GM12874 (cell line): ENCODE data around the gene HPCAL1.

Experiments used
- CTCF ChIP-seq: IDR thresholded peaks from 2 replicates; pipeline ENCODE4 v1.5.1; 2011; ENCODE audit warnings: low read depth, mild to moderate bottlenecking, control low read depth, low read length, moderate library complexity; ENCODE audit not compliant: insufficient read depth

The HPCAL1 gene

GRCh38 chr2:10438688-10439087 lies 136.0 kb downstream of the HPCAL1 start:
- TF ChIP-seq CTCF = no peak

GRCh38 chr2:10439185-10439879 lies 136.6 kb downstream of the HPCAL1 start:
- TF ChIP-seq CTCF = no peak

GRCh38 chr2:10439971-10440370 lies 137.3 kb downstream of the HPCAL1 start:
- TF ChIP-seq CTCF = no peak

- TF ChIP-seq CTCF = no peak
These were observed 138.0 kb downstream of the HPCAL1 start for GRCh38 chr2:10440736-10441135.

GRCh38 chr2:10441948-10442347 lies 139.2 kb downstream of the HPCAL1 start:
- TF ChIP-seq CTCF = no peak

GRCh38 chr2:10444463-10444862 lies 141.8 kb downstream of the HPCAL1 start:
- no peak for TF ChIP-seq CTCF

GRCh38 chr2:10446631-10447030 lies 143.9 kb downstream of the HPCAL1 start:
- TF ChIP-seq CTCF = no peak
